ENCODE measurements around the gene NCKAP5.

DNA sequence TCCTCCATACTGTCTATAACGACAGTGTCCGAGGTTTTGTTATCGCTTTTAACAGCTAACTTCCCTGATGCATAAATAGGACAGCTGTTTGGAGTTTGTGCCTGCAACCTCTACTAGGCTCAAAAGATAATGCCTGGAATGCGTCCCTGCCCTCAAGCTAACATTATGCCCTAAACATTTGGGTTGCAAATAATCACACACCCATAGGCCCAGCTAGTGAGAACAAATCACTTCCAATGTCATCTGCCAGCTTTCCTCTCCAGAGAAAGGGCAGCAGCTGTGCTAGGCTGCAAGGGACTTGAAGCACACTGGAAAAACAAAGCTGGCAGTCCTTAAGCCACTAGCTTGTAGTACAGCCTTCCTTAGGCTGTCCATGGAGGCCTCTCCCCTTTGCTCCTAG is 696.4 kb downstream of the NCKAP5 start:
- TF ChIP-seq POLR2A (IDR thresholded peaks at IDR 0.05; ENCODE audit: control extremely low read depth in 1 of 2, low read depth in 2 of 2, low read length in 2 of 2) = no peak
- TF ChIP-seq CHD1 (IDR thresholded peaks at IDR 0.05; ENCODE audit: low read depth, low read length) = no peak
- TF ChIP-seq BCL11A (IDR thresholded peaks at IDR 0.05; ENCODE audit: low read depth in 2 of 2, low read length in 2 of 2) = no peak
- TF ChIP-seq CHD2 (IDR thresholded peaks at IDR 0.05; ENCODE audit: low read length) = no peak
- TF ChIP-seq SP1 (IDR thresholded peaks at IDR 0.05; ENCODE audit: low read depth, low read length) = no peak
- no peak for TF ChIP-seq RAD21 (IDR thresholded peaks at IDR 0.05 in 1 of 2, conservative IDR thresholded peaks at IDR 0.05 in 1 of 2; ENCODE audit: low read depth in 2 of 2, low read length in 2 of 2)
- TF ChIP-seq, protein P1, sequence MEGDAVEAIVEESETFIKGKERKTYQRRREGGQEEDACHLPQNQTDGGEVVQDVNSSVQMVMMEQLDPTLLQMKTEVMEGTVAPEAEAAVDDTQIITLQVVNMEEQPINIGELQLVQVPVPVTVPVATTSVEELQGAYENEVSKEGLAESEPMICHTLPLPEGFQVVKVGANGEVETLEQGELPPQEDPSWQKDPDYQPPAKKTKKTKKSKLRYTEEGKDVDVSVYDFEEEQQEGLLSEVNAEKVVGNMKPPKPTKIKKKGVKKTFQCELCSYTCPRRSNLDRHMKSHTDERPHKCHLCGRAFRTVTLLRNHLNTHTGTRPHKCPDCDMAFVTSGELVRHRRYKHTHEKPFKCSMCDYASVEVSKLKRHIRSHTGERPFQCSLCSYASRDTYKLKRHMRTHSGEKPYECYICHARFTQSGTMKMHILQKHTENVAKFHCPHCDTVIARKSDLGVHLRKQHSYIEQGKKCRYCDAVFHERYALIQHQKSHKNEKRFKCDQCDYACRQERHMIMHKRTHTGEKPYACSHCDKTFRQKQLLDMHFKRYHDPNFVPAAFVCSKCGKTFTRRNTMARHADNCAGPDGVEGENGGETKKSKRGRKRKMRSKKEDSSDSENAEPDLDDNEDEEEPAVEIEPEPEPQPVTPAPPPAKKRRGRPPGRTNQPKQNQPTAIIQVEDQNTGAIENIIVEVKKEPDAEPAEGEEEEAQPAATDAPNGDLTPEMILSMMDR (IDR thresholded peaks at IDR 0.05; ENCODE audit: control extremely low read depth in 1 of 3, insufficient read depth in 1 of 3, low read depth in 1 of 3, low read length in 3 of 3) = no peak
- no peak for TF ChIP-seq TAF1 (IDR thresholded peaks at IDR 0.05; ENCODE audit: low read depth, low read length)
